Osteocyte (in vitro differentiated cells): ENCODE results near the gene RABGAP1L. TPM values are rescaled to one million over a fixed set of nuclear protein-coding genes. Genes with fewer than 3 reads are reported as not detected.

Source experiments
- DNase-seq: peaks from one replicate; pipeline ENCODE4 v3.0.0; 2021; ENCODE audit warnings: mixed read lengths; ENCODE audit not compliant: unreplicated experiment; ENCODE audit errors: extremely low spot score
- H3K27ac Mint-ChIP-seq: one replicate; pipeline ENCODE4 v1.8.0; 2021; ENCODE audit warnings: mild to moderate bottlenecking, mixed read lengths; ENCODE audit not compliant: unreplicated experiment
- H3K27me3 Mint-ChIP-seq: one replicate; pipeline ENCODE4 v1.8.0; 2021; ENCODE audit warnings: mixed read lengths; ENCODE audit not compliant: unreplicated experiment
- H3K36me3 Mint-ChIP-seq: one replicate; pipeline ENCODE4 v1.8.0; 2021; ENCODE audit warnings: mixed read lengths; ENCODE audit not compliant: unreplicated experiment
- H3K4me1 Mint-ChIP-seq: one replicate; pipeline ENCODE4 v1.8.0; 2021; ENCODE audit warnings: mixed read lengths; ENCODE audit not compliant: unreplicated experiment
- H3K4me3 Mint-ChIP-seq: one replicate; pipeline ENCODE4 v1.8.0; 2021; ENCODE audit warnings: mild to moderate bottlenecking, moderate library complexity, mixed read lengths; ENCODE audit not compliant: unreplicated experiment
- H3K9me3 Mint-ChIP-seq: one replicate; pipeline ENCODE4 v1.8.0; 2021; ENCODE audit warnings: mixed read lengths; ENCODE audit not compliant: unreplicated experiment
- total RNA-seq: library from RNA; stranded (reverse); gene quantifications from 2 replicates; pipeline ENCODE4 v1.2.1, GENCODE V29; 2021
- TF ChIP-seq, protein P1 (sequence below): fragments of 200-600 bp; sonication (generic); IDR thresholded peaks from 2 replicates; pipeline ENCODE4 v1.5.0; 2021; ENCODE audit warnings: antibody characterized with exemption, mild to moderate bottlenecking, moderate library complexity

The RABGAP1L gene
- total RNA-seq, 1 donor from 2014 or later, result 29.3 TPM

GRCh38 chr1:174928541-174928940 is 769.2 kb downstream of the RABGAP1L start:
- Mint-ChIP-seq H3K36me3 (no peaks in the 10 kb centered on the region), H3K27me3 (no peaks in the 10 kb centered on the region), H3K27ac (no peak overlapping the region), H3K4me1 (no peaks in the 10 kb centered on the region), H3K4me3 (no peak overlapping the region), H3K9me3 (peaks cover 3% of the 10 kb centered on the region)
- TF ChIP-seq, protein P1, sequence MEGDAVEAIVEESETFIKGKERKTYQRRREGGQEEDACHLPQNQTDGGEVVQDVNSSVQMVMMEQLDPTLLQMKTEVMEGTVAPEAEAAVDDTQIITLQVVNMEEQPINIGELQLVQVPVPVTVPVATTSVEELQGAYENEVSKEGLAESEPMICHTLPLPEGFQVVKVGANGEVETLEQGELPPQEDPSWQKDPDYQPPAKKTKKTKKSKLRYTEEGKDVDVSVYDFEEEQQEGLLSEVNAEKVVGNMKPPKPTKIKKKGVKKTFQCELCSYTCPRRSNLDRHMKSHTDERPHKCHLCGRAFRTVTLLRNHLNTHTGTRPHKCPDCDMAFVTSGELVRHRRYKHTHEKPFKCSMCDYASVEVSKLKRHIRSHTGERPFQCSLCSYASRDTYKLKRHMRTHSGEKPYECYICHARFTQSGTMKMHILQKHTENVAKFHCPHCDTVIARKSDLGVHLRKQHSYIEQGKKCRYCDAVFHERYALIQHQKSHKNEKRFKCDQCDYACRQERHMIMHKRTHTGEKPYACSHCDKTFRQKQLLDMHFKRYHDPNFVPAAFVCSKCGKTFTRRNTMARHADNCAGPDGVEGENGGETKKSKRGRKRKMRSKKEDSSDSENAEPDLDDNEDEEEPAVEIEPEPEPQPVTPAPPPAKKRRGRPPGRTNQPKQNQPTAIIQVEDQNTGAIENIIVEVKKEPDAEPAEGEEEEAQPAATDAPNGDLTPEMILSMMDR, result no peak
- no peak for DNase-seq

GRCh38 chr1:174931214-174931613 is 771.9 kb downstream of the RABGAP1L start:
- H3K27ac Mint-ChIP-seq, result no peak overlapping the region
- no peak overlapping the region for H3K4me3 Mint-ChIP-seq
- H3K9me3 Mint-ChIP-seq, result no peaks in the 10 kb centered on the region
- no peaks in the 10 kb centered on the region for H3K36me3 Mint-ChIP-seq
- no peaks in the 10 kb centered on the region for H3K27me3 Mint-ChIP-seq
- no peaks in the 10 kb centered on the region for H3K4me1 Mint-ChIP-seq
- TF ChIP-seq, protein P1, result no peak
- DNase-seq, result no peak

GRCh38 chr1:174932587-174932986 is 773.3 kb downstream of the RABGAP1L start:
- no peaks in the 10 kb centered on the region for H3K9me3 Mint-ChIP-seq
- no peak overlapping the region for H3K4me3 Mint-ChIP-seq
- no peaks in the 10 kb centered on the region for H3K27me3 Mint-ChIP-seq
- TF ChIP-seq, protein P1, result no peak
- no peaks in the 10 kb centered on the region for H3K36me3 Mint-ChIP-seq
- no peak for DNase-seq
- no peaks in the 10 kb centered on the region for H3K4me1 Mint-ChIP-seq
- no peak overlapping the region for H3K27ac Mint-ChIP-seq

DNA sequence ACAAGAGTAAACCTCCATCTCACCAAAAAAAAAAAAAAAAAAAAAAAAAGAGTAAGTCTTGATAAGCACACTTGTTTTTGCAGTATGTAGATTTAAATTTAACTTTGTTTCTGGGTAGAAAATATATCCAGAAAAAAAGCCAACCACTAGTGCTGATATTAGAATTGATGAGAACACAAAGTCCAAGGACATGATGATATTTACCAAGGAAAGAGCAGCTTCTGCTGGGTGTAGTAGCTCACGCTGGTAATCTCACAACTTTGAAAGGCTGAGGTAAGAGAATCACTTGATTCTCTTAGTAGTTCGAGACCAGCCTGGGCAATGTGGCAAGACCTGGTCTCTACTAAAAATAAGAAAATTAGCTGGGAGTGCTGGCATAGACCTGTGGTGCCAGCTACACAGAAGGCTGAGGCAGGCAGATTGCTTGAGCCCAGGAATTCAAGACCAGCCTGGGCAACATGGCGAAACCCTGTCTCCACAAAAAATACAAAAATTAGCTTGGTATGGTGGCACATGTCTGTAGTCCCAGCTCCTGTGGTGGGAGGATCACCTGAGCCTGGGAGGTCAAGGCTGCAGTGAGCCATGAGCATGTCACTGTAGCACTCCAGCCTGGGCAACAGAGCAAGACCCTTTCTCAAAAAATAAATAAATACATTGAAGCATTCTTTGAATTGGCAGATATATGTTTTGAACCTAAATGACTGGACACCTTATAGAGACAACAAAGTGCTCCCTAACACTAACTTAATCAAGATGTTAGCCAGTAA is 776.8 kb downstream of the RABGAP1L start:
- peaks cover 2% of the 10 kb centered on the region for H3K4me1 Mint-ChIP-seq
- TF ChIP-seq, protein P1, result no peak
- no peaks in the 10 kb centered on the region for H3K36me3 Mint-ChIP-seq
- no peak overlapping the region for H3K4me3 Mint-ChIP-seq
- DNase-seq, result no peak
- H3K27ac Mint-ChIP-seq, result no peak overlapping the region
- H3K27me3 Mint-ChIP-seq, result no peaks in the 10 kb centered on the region
- no peaks in the 10 kb centered on the region for H3K9me3 Mint-ChIP-seq

DNA sequence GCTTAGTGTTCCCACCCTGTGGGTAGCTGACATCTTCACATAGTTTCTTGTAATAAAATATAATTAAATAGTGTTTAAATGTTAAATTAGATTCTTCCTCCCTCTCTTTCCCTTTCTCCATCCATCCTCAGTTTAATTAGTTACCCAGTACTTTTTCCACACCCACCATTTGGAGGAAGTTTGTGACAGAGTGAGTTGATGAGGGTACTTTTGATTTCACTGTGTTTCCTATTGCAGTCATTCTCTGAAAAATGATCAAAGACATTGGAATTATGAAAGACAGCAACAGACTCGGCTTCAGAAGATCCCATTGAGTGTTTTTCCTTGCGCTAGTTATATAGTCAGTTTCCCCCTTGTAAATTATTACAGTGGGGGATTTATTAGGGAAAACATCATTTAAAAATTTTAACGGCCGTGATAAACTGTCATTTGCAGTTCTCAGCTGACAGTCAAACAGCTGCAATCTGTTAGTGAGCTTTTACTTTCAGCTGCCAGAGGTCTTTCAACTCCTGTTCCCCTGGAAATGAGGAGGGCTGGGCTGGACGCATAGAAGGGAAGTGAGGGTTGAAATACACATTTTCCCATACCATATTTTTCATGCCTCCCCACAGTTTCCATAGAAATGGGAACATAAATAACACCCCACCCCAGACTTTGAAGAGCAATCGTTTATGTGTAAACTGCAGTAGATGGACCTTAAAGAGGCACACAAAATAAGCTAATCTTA is 779.1 kb downstream of the RABGAP1L start:
- no peak for DNase-seq
- Mint-ChIP-seq H3K9me3 (no peaks in the 10 kb centered on the region), H3K4me1 (peaks cover 2% of the 10 kb centered on the region), H3K27me3 (no peaks in the 10 kb centered on the region), H3K27ac (no peak overlapping the region), H3K36me3 (no peaks in the 10 kb centered on the region), H3K4me3 (no peak overlapping the region)
- TF ChIP-seq, protein P1, result no peak
